Suprapubic skin (tissue), 3 donors: Measurements from ENCODE around the gene CRHR2.

Experiments
- POLR2AphosphoS5 ChIP-seq, 3 donors: sonication (generic); formaldehyde crosslinking; IDR thresholded peaks; one replicate each; pipeline ENCODE4 v1.6.1; 2017; ENCODE audit warnings: antibody characterized with exemption in 3 of 3
- TF ChIP-seq, protein P1 (sequence below), 2 donors: fragments of 200-600 bp in 1 of 2; fragments of 450-650 bp in 1 of 2; sonication (generic) in 1 of 2; IDR thresholded peaks; one replicate each; pipeline ENCODE4 v1.5.1; 2016 to 2019; ENCODE audit warnings: antibody characterized with exemption in 2 of 2, mild to moderate bottlenecking in 1 of 2, moderate library complexity in 1 of 2

DNA sequence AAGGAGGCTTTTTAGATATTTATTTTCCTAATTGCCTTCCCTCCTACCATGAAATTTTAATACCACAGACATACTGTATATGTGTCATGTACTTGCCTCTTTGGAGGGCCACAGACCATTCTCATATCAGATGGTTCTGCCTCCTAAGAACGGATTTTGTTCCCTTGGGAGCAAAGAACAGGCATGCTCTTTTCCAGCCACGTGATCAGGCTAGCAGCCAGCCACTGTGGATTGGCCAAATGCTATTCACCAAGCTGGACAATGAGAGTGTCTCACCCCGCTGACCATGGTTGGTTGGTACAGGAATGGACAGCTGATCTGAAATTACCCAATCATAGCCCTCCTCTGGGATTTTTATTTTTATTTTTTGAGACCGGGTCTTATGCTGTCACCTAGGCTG is 21.5 kb upstream of the CRHR2 start:
- TF ChIP-seq, protein P1, sequence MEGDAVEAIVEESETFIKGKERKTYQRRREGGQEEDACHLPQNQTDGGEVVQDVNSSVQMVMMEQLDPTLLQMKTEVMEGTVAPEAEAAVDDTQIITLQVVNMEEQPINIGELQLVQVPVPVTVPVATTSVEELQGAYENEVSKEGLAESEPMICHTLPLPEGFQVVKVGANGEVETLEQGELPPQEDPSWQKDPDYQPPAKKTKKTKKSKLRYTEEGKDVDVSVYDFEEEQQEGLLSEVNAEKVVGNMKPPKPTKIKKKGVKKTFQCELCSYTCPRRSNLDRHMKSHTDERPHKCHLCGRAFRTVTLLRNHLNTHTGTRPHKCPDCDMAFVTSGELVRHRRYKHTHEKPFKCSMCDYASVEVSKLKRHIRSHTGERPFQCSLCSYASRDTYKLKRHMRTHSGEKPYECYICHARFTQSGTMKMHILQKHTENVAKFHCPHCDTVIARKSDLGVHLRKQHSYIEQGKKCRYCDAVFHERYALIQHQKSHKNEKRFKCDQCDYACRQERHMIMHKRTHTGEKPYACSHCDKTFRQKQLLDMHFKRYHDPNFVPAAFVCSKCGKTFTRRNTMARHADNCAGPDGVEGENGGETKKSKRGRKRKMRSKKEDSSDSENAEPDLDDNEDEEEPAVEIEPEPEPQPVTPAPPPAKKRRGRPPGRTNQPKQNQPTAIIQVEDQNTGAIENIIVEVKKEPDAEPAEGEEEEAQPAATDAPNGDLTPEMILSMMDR (IDR thresholded peaks at IDR 0.05): no peak
- TF ChIP-seq POLR2AphosphoS5 (IDR thresholded peaks at IDR 0.05): no peak
